Heart left ventricle (tissue), 13 donors: Measurements from ENCODE around the gene KLHDC8A.

Experiments used
- CTCF ChIP-seq, 12 donors: fragments of 200-600 bp; sonication (generic) in 4 of 12; IDR thresholded peaks; one replicate each; pipeline versions ENCODE4 v1.5.0 to v1.8.0; 2018 to 2022; ENCODE audit warnings: antibody characterized with exemption in 12 of 12, mild to moderate bottlenecking in 5 of 12
- POLR2A ChIP-seq, 2 donors: fragments of 450-650 bp; IDR thresholded peaks; one replicate each; pipeline ENCODE4 v1.6.1; 2017; ENCODE audit warnings: antibody characterized with exemption in 2 of 2, mild to moderate bottlenecking in 2 of 2, moderate library complexity in 2 of 2
- donor health status: ischemic (EF 13 %, LVEDD 7.1; RV severe dilation, severe dysfunction).
- donor health status: DM: no; HTN: yes; CAD: no.
- donor health status: DM: no; HTN: no; CAD: no.
- donor health status: ischemic (EF 25% LVEDD 6.9; RV normal size, moderate dysfunction).
- donor health status: ischemic (EF 25% LVEDD 5.7; RV mildly dilated, moderate dysfunction).
- donor health status: ischemic (EF 35%, LVEDD 5.7; RV mildly dilated, moderate dysfunction).
- donor health status: nonischemic (EF 11% LVEDD 7.7; RV severe dilation, severe dysfunction).
- donor health status: DM: yes; HTN: yes; CAD: no.
- donor health status: PGD.
- donor health status: ischemic (EF 29% LVEDD 5.4; RV normal size, mild dysfunction).
- donor health status: nonischemic (EF 23%, LVEDD 6.1; RV moderate dilation, normal function).

GRCh38 chr1:205304695-205305070 is 52.0 kb downstream of the KLHDC8A start:
- TF ChIP-seq CTCF (IDR thresholded peaks at IDR 0.05) = no peak
- TF ChIP-seq POLR2A (IDR thresholded peaks at IDR 0.05) = no peak
